ENCODE data around the gene NTM. TPM values are rescaled to one million over a fixed set of nuclear protein-coding genes. Genes with fewer than 3 reads are reported as not detected.

The NTM gene
- total and polyA plus RNA-seq, 2 experiments from 2014 or later: 25.9 to 49.0 TPM

GRCh38 chr11:131638889-131639288 lies 268.5 kb downstream of the NTM start:
- H3K27me3 ChIP-seq (replicated peaks; ENCODE audit: insufficient read depth): no peaks in the 10 kb centered on the region
- H3K27ac ChIP-seq: no peak overlapping the region
- no peak overlapping the region for H3K9ac ChIP-seq
- no peak overlapping the region for H3K4me3 ChIP-seq
- WGBS, 2 experiments (ENCODE audit: low coverage in 1 of 2, low lambda C conversion rate in 2 of 2, missing lambda C conversion rate in 2 of 2): 59 to 70% methylated on average over 3 of the region's 3 CpGs
- TF ChIP-seq EZH2phosphoT487 (IDR thresholded peaks at IDR 0.05; ENCODE audit: insufficient read depth, low read depth): no peak
- no peak for TF ChIP-seq EZH2 (IDR thresholded peaks at IDR 0.05; ENCODE audit: insufficient read depth, poor library complexity, severe bottlenecking)
- H2AFZ ChIP-seq: no peak overlapping the region
- no peaks in the 10 kb centered on the region for H3K79me2 ChIP-seq (ENCODE audit: insufficient read depth)
- H3K4me1 ChIP-seq (ENCODE audit: insufficient read depth): peaks cover 4% of the 10 kb centered on the region; the same call in 1 of the 2 replicates
- H3K4me2 ChIP-seq (ENCODE audit: unreplicated experiment): no peak overlapping the region
- in situ Hi-C loops (cut with MboI): no loop called here
- no peaks in the 10 kb centered on the region for H3K9me3 ChIP-seq (ENCODE audit: low read depth)
- no peaks in the 10 kb centered on the region for H3F3A ChIP-seq (ENCODE audit: insufficient read depth)
- no peaks in the 10 kb centered on the region for H3K9me2 ChIP-seq (ENCODE audit: insufficient read depth)
- no peaks in the 10 kb centered on the region for H3K36me3 ChIP-seq (ENCODE audit: low read depth)
- no peaks in the 10 kb centered on the region for H4K20me1 ChIP-seq (ENCODE audit: insufficient read depth)
- DNase-seq: no peak

DNA sequence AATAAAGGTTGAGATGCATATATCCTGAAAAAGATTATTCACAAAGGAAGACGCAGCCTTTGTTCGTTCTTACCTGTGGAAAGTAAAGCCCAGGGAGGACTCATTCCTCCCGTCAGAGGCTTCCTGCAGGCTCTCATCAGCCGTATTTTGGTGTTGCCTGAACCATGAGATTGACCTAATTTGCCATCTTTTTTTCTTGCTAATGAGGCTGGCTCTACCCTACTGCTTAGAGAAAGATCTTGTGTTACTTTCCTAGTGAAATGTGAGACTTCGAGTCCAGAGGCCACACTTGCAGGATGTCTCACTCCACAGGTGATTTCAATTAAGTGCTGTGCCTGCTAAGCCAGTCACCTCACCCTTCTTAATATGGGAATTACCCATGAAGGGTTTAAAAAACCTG lies 269.9 kb downstream of the NTM start:
- Histone ChIP-seq H4K20me1 (ENCODE audit: insufficient read depth) (no peaks in the 10 kb centered on the region), H3F3A (ENCODE audit: insufficient read depth) (no peaks in the 10 kb centered on the region), H3K36me3 (ENCODE audit: low read depth) (no peaks in the 10 kb centered on the region), H3K9me2 (ENCODE audit: insufficient read depth) (no peaks in the 10 kb centered on the region), H3K9ac (no peak overlapping the region), H3K4me2 (ENCODE audit: unreplicated experiment) (no peak overlapping the region), H3K4me1 (ENCODE audit: insufficient read depth) (no peaks in the 10 kb centered on the region), H3K27ac (no peak overlapping the region), H3K4me3 (no peak overlapping the region), H3K79me2 (ENCODE audit: insufficient read depth) (no peaks in the 10 kb centered on the region), H3K9me3 (ENCODE audit: low read depth) (no peaks in the 10 kb centered on the region), H2AFZ (no peak overlapping the region), H3K27me3 (replicated peaks; ENCODE audit: insufficient read depth) (no peaks in the 10 kb centered on the region)
- WGBS, 2 experiments (ENCODE audit: low coverage in 1 of 2, low lambda C conversion rate in 2 of 2, missing lambda C conversion rate in 2 of 2): 26 to 36% methylated on average over 5 of the region's 5 CpGs
- in situ Hi-C loops (cut with MboI): no loop called here
- TF ChIP-seq EZH2phosphoT487 (IDR thresholded peaks at IDR 0.05; ENCODE audit: insufficient read depth, low read depth) (no peak), EZH2 (IDR thresholded peaks at IDR 0.05; ENCODE audit: insufficient read depth, poor library complexity, severe bottlenecking) (no peak)
- DNase-seq: no peak

GRCh38 chr11:131642756-131643531 lies 272.5 kb downstream of the NTM start:
- H3K27ac ChIP-seq: no peak overlapping the region
- H4K20me1 ChIP-seq (ENCODE audit: insufficient read depth): no peaks in the 10 kb centered on the region
- no peak overlapping the region for H3K4me3 ChIP-seq
- H3K79me2 ChIP-seq (ENCODE audit: insufficient read depth): no peaks in the 10 kb centered on the region
- in situ Hi-C loops (cut with MboI): no loop called here
- no peaks in the 10 kb centered on the region for H3K27me3 ChIP-seq (replicated peaks; ENCODE audit: insufficient read depth)
- no peaks in the 10 kb centered on the region for H3F3A ChIP-seq (ENCODE audit: insufficient read depth)
- no peaks in the 10 kb centered on the region for H3K36me3 ChIP-seq (ENCODE audit: low read depth)
- H3K9me2 ChIP-seq (ENCODE audit: insufficient read depth): no peaks in the 10 kb centered on the region
- H3K4me1 ChIP-seq (ENCODE audit: insufficient read depth): no peaks in the 10 kb centered on the region
- no peak overlapping the region for H2AFZ ChIP-seq
- no peak overlapping the region for H3K9ac ChIP-seq
- no peaks in the 10 kb centered on the region for H3K9me3 ChIP-seq (ENCODE audit: low read depth)
- WGBS, 2 experiments (ENCODE audit: low coverage in 1 of 2, low lambda C conversion rate in 2 of 2, missing lambda C conversion rate in 2 of 2): 34 to 41% methylated on average over 15 of the region's 15 CpGs
- TF ChIP-seq EZH2 (IDR thresholded peaks at IDR 0.05; ENCODE audit: insufficient read depth, poor library complexity, severe bottlenecking) (no peak), EZH2phosphoT487 (IDR thresholded peaks at IDR 0.05; ENCODE audit: insufficient read depth, low read depth) (no peak)
- no peak overlapping the region for H3K4me2 ChIP-seq (ENCODE audit: unreplicated experiment)
- no peak for DNase-seq

DNA sequence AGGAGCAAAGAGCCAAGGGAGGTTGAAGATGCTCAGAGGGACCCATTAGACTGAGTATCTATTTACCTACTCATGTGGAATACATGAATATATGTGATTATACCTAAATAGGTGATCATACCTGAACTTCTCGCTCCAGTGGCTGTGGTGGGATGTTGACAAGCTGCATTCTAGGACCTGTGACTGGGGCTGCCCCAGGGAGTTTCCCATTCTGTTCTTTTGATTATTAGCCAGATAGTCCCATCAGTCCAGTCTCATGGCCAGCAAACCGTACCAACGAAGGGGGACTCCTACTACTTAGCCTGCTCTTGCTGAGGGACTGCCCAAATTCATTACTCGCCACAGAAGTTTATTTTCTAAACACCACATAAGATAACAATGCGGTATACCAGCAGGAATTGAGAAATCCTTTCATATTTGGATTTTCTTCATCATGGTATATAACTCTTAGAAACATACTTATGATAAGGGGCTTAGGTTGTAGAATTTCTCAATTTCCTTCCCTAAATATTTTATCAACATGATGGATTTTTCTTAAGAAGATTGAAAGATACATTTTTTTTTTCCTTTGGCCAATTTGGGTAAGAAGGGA lies 273.9 kb downstream of the NTM start:
- H3K9me2 ChIP-seq (ENCODE audit: insufficient read depth): no peaks in the 10 kb centered on the region
- H3K36me3 ChIP-seq (ENCODE audit: low read depth): no peaks in the 10 kb centered on the region
- no peak overlapping the region for H3K4me3 ChIP-seq
- in situ Hi-C loops (cut with MboI): no loop called here
- H2AFZ ChIP-seq: no peak overlapping the region
- no peaks in the 10 kb centered on the region for H4K20me1 ChIP-seq (ENCODE audit: insufficient read depth)
- H3K4me2 ChIP-seq (ENCODE audit: unreplicated experiment): no peak overlapping the region
- H3K27me3 ChIP-seq (replicated peaks; ENCODE audit: insufficient read depth): no peaks in the 10 kb centered on the region
- WGBS, 2 experiments (ENCODE audit: low coverage in 1 of 2, low lambda C conversion rate in 2 of 2, missing lambda C conversion rate in 2 of 2): 76% methylated on average over 5 of the region's 5 CpGs
- no peak overlapping the region for H3K27ac ChIP-seq
- no peaks in the 10 kb centered on the region for H3K9me3 ChIP-seq (ENCODE audit: low read depth)
- H3K9ac ChIP-seq: no peak overlapping the region
- TF ChIP-seq EZH2phosphoT487 (IDR thresholded peaks at IDR 0.05; ENCODE audit: insufficient read depth, low read depth): no peak
- no peaks in the 10 kb centered on the region for H3K4me1 ChIP-seq (ENCODE audit: insufficient read depth)
- H3K79me2 ChIP-seq (ENCODE audit: insufficient read depth): no peaks in the 10 kb centered on the region
- no peaks in the 10 kb centered on the region for H3F3A ChIP-seq (ENCODE audit: insufficient read depth)
- no peak for DNase-seq

Data from GM23248 (cell line).